SH-SY5Y (cell line): Measurements from ENCODE around the gene CHD1L.

Experiments used
- GATA2 ChIP-seq: IDR thresholded peaks from 2 replicates; pipeline ENCODE4 v1.6.1; 2011; ENCODE audit warnings: mild to moderate bottlenecking, low read depth, low read length
- GATA3 ChIP-seq: IDR thresholded peaks from 2 replicates; pipeline ENCODE4 v1.6.1; 2011; ENCODE audit warnings: low read depth, mild to moderate bottlenecking, low read length, moderate library complexity

DNA sequence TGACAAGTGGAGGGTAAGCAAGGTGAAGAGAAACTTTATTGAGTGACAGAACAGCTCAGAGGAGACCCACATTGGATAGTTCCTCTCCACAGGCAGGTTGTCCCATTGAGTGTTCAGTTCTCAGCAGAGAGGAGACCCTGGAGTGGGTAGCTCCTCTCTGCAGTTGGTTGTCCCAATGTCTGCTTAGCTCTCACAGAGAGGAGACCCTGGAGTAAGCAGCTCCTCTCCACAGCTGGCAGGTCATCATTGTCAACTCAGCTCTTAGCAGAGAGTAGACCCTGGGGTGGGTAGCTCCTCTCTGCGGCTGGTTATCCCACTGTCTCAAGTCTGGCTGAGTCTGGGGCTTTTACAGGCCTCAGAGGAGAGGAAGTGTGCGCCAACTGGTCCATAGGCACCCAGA lies 6.0 kb upstream of the CHD1L start:
- TF ChIP-seq GATA2 (no peak), GATA3 (no peak)
